Measurements from ENCODE around the gene DPF3.

The DPF3 gene

DNA sequence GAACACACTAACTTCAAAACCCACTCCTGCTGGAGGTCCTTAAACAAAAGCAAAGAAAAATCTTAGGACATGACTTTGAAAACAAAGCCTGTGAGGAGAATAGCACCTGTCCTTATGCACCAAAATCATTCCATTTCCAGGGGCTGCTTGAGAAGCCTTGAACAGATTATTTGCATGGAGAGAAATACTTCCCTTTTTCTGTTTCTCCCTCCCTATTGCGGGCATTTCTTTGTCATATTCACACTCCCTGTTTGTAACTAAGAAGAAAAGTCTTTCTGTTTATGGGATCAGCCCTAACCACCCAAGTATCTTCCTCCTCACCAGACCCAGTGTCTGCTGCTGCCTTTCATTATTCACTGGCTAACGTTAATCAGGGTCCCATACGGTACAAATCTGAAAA is 218.8 kb downstream of the DPF3 start:
- DNase-seq: no peak

DNA sequence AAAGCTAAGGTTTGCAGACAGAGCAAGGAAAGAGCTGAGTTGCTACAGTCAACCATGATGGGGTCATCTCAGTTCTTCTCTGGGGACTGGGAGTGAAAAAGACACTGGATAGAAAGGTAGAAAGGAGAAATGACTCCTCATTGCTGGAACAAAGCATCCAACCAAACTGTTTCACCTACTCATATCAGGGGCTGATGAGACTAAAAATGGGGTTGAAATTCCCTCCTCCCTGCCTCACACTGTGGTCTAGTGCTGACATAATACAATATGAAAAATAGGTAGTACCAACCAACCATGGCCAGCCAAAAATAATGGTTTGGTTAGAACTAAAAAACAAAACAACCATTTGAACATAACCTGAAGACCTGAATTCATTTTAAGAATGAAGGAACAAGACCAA is 220.7 kb downstream of the DPF3 start:
- DNase-seq: no peak

DNA sequence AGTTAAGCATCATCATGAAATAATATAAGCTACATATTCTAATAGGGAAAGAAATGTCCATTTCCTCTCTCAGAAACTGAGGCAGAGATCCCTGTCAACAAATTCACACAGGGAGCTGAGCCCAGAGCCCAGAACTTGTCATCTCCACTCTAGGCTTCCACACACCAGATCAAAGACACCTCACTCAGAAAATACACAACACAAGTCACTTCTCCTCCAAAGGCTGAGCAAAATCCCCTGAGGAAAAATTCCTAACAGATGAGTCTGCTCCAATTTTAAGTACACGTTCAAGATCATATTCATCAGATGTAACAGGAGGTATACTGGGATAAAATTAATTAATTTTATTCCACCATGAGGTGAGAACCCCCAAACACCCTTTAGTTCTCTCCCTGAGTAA is 227.3 kb downstream of the DPF3 start:
- no peak for DNase-seq

DNA sequence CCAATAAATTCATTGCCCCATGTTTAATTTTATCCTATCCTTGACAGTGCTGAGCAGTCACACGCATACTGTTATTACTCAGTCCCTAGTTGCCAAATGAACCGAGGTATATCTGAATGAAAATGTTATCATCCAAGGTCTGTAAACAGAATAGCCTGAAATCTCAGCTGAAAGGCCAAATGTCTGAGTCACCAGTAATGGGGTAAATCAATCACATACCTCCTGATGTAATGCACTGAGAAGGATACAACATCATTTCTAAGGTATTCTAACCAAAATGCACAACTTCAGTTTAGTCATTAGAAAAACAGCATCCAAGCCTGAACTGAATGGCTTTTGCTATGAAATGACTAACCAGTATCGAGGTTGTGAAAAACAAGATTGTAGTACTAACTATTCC is 228.6 kb downstream of the DPF3 start:
- no peak for DNase-seq

DNA sequence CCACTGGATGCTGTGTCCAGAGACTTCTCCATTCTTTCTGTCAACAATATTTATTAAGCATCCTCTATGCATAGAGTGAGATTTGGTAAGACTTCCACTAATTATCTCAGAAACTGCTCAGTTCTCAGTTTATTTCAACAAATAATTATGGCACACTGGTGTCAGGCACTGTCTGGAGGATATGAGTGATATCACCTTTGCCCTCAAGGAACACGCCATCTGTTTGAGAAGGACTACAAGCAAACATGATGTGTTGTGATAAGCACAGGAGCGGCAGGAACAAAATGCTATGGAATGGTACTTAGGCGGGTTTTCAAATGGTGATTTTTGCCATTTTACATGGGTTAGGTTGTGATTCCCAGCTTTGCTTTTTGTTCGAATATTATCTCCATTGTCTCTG is 229.2 kb downstream of the DPF3 start:
- no peak for DNase-seq

- no peak for DNase-seq
Measured at GRCh38 chr14:72663956-72664650, 229.8 kb downstream of the DPF3 start.

GRCh38 chr14:72663076-72663487 is 230.8 kb downstream of the DPF3 start:
- DNase-seq: no peak

- DNase-seq: no peak
Measured at GRCh38 chr14:72662214-72662613, 231.7 kb downstream of the DPF3 start.

DNA sequence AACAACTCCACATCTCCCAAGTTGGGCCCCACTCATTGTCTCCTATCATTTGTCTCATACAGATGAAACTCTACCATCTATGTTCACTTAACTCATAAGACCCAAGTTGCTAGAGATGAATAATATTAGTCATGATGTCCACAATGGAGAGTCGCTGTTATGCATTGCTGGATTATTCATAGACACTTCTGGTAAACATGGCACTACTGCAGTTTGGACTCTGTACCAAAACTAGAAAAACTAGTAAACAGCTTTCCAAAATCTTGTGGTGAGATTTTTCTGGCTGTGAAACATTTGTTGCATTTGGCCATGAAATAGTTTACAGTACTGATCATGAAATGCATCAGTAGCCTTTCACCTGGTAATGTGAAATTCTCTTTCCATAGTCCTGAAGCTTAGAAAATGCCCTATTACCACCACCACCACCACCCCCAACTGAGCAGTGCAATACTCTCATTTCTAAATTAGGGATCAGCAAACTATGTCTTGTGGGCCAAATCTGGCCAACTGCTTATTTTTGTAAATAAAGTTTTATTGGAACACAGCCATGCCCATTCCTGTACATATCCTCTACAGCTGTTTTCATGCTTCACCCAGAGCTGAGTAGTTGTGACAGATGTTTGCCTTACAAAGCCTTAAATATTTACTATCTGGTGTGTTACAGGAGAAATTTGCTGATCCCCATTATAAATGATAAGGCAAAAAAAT is 236.5 kb downstream of the DPF3 start:
- DNase-seq: no peak

GRCh38 chr14:72653026-72653425 is 240.9 kb downstream of the DPF3 start:
- no peak for DNase-seq

DNA sequence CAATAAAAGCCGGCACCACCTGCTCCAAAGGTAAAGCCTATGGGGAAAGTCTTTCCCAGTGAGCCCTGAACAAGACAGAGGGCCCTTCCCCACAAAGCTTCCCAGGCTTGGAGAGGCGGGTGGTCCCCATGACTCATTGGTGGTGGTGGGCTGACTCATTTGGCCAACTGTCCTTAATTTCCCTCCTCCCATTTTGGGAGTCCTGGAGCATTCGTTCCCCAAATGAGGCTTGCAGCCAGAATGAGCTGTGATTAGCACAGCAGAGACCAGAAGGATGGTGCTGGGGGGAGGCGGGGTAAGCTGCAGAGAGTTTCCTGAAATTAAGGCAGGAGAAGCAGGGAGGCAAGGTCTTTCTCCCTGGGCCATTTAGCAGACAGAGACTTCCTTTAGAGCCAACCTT is 241.7 kb downstream of the DPF3 start:
- no peak for DNase-seq

GRCh38 chr14:72651714-72652113 is 242.2 kb downstream of the DPF3 start:
- no peak for DNase-seq

- DNase-seq: peak; percentile 27
Measured at GRCh38 chr14:72651081-72651480, 242.8 kb downstream of the DPF3 start.

- no peak for DNase-seq
Measured at GRCh38 chr14:72649603-72650227, 244.2 kb downstream of the DPF3 start.

- no peak for DNase-seq
Measured at GRCh38 chr14:72647782-72648181, 246.1 kb downstream of the DPF3 start.

- no peak for DNase-seq
Measured at GRCh38 chr14:72646861-72647528, 246.9 kb downstream of the DPF3 start.

DNA sequence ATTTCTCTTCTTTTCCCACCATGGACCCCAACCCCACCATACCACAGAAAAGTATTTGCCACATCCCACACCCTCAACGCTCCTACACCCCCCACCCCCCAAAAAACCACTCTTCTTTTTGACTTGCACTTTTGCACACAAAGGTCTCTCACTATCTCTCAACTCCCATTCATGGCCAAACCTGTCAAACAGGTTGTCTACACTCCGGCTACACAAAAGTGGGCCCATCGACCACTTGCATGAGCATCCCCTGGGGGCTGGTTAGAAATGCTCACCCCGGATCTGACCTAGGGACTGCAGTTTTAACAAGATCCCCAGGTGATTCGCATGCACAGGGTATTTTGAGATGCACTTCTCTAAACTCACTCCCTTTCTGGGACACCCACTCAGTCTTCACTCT is 248.2 kb downstream of the DPF3 start:
- no peak for DNase-seq

- no peak for DNase-seq
Measured at GRCh38 chr14:72644758-72645489, 249.0 kb downstream of the DPF3 start.

DNA sequence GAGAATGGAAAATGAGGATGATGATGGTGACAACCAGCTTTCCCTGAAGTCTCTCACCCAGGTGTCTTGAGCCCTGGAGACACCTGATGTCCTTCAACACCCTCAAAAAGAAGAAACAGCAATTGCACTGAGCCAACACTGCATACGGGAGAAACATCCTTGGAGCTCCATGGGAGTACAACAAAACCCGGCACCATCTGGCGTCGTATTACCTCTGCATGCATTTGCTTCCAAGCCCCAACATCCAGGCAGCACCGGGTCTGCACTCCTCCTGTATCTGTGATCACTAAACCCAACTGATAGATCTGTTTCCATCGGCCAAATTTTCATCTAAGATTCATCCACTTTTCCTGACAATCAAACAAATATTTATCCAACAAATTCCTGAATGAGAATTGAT is 249.9 kb downstream of the DPF3 start:
- no peak for DNase-seq

- DNase-seq: no peak
Measured at GRCh38 chr14:72643317-72643801, 250.5 kb downstream of the DPF3 start.

- no peak for DNase-seq
Measured at GRCh38 chr14:72640911-72641485, 252.9 kb downstream of the DPF3 start.

DNA sequence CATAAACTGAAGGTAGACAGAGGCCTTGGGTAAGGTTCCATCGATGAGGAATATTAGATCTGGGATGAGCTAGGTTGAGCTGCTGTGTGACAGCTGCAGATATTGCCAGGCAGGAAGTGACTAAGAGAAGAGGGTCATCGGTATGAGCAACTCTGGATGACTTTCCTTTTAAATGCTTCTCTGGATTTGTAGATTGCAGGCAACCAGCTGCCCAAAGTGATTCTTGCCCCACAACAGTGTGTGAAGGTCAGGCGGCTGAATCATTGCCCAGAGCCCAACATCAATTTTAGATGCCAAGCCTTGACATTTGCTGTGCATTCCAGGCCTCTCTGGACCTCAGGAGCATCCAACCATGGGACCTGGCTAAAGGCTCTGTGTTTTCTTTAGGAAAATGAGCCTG is 255.9 kb downstream of the DPF3 start:
- DNase-seq: no peak

Data from right hindlimb (tissue), 1 donor.